ENCODE results near the gene DNM3.

Gene DNM3

DNA sequence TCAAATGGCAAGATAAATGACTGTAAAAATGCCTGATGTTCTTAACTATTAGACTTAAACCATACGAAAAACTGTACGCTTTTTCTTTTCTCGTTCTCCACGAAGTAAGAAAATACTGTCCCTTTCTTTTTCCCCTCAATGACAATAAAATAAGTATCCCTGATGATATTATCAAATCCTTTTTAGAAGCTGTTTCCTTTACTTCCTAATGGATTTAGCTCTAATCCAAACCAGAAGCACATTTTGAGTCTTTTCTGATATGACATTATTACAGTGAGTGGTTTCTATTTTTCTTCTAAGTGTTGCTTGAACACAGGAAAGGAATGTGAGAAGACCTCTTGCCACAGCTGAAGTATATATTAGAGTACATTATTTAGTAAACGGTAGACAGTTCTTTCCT, 32.4 kb downstream of the DNM3 start:
- DNase-seq: no peak

DNA sequence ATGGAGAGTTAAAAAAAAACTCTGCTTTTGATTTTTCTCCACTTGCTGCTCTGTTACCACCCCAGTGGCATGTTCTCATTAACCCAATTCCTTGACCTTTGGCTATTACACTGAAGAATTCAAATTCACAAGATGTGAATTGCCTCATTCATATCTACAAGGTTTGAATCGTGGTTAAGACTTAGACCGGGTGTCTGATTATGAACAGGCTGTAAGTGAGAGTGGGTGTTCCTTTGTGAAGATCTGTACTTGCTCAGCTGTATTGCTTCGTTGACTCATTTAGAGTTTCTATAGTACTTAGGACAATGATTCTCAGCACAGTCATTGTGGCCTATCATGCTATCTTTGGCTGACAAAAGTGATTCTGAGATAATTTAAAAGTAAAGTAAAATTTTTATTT, 36.4 kb downstream of the DNM3 start:
- DNase-seq: no peak

DNA sequence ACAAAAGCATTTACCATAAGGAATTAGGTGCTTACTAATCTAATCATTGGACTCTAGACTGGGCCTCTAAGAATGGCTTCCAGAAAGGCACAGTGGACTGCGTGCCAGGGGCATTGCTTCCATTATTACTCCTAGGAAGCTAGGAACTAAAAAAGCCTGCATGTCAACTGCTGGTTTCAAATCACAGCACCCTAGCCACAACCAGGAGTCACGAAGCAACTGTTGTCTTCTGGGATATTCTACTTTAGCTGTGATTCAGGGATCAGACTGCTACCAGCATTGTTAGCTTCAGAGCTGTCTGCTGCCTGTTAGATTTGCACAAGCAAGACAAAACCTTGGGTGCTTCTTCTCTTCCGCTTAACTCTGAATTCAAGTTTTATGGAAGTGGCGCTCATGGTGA, 38.3 kb downstream of the DNM3 start:
- no peak for DNase-seq

DNA sequence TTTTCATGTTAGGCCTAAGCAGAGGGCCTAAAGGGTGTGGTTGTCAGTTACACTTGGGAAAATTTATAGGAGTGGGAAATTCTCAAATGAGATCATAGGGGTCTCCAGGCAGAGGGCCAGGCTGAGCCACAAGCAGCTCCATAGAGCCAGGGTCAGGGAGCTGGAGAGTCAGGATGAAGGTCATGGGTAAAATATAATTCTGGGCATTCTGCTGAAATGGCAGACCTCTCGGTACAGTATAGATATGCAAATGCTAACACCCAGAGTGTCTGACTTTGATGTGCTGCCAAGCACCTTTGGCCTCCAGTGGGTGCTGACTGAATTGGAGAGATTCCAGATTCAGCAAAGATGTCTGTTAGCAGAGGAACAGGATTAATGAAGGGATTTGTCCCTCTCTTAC, 40.1 kb downstream of the DNM3 start:
- DNase-seq: no peak

DNA sequence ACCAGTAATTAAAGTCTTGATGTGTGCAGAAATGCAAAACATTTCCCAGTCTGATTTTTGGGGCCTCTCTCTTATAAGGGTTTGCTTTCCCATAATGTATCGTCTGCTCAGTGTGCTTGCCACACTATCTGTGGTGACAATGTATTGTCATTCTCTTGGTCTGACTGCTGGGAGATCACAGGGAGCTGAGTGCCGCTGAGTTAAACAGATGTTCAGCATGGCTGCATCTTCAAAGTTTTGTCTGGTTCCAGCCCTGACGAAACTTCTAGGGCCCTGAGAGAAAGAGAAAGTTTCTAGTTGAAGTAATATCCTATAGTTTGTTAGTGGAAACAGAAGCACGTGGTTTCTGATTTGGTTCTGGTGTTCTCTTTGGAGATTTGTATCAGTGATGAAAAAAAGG, 42.6 kb downstream of the DNM3 start:
- no peak for DNase-seq

DNA sequence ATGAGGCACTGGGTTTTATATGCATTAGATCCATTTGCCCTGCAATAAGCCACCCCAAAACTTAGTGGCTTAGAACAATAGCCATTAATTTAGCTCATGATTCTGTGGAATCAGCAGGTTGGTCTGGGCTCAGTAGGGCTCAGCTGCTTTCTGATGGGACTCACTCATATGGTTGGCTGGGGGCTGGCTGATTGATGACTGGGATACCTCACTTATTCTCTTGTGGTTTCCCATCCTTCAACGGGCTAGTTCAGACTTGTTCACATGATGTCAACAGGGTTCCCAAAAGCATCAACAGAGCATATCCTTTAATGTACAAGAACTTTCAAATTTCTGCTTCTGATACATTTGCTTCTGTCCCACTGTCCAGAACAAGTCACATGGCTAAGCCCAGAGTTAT, 43.2 kb downstream of the DNM3 start:
- DNase-seq: no peak

DNA sequence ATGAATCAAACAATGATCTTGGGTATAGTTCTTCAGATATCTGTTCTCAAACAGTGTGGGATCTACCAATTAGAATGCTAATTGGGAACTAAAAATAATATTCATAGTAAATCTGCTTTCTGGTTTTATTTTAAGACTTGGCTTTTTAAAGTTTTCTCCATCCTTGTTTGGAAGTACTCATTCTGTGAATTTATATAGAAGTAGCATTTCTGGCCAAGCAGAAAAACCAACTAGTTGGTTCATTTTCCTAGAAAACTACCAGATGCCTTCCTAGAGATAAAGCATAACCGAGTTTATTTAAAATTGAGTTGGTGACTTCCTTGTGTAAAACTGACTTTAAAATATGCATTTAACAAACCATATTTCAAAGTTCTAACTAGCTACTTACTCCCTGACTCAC, 48.8 kb downstream of the DNM3 start:
- no peak for DNase-seq

DNA sequence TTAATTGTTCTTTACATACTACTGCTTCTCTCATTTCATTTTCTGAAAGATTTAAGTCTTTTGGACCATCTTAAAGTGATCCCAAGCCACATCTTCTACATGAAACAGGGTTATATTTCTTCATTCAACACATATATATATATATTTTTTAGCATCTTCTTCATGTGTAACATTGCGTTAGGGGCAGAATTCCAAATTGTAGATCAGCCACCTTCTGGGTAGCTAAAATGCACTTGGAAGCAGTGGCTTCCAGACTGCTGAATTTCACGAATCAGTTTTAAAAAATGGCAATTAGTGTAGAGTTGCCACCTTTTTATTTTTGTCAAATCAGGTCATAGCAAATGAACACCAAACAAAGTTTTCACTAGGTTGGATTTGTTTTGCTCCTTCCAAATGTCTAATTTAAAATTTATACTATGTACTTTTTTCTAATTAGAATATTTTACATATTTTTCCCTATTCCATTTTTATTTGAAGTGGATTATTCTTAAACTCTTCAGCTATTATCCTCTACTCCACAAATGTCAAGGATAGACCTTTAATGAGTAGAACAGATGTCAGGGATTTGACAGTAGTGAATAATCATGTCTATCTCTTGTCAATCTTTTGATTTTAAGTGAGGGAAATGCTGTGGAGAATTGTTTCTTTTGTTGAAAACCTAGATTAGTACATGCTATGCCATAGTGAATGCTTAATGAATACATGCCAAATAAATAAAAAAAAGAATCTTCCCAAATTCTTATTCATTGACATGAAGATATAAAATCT, 55.8 kb downstream of the DNM3 start:
- DNase-seq: no peak

DNA sequence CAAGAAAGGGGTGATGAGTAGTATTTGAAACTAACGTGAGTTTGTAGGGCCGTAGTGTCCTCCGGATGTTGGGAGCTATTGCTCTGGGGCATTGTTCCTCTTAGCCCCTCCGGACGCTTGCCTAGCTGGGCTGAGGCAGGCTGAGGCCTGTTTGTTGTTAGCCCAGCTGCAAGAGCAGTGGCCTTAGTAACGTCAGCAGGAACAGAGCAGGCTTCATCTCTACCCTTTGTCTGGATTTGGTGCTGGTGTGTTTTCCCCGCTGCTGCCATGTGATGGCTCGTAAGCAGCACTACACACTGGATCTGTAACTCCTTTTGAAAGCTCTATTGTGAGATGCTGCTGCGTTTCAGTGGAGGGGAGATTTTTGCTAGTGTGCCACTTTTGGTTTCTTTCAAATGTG, 57.6 kb downstream of the DNM3 start:
- no peak for DNase-seq

DNA sequence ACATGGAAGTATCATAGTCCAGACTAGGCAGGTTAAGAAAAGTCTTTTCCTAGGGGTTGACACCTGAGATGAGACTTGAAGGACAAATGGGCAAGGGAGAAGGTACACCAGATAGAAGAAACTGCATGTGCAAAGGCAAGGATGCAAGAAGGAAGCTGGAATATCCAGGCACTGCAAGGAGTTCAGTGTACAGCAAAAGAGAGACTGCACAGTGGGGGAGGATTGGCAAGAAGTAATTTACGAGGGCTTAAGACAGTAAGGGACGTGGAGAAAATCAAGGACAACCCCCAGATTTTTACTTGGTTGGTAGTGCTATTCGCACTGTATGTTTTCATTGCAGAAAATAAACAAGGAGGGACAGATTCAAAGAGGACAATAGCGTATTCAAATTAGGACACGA, 58.5 kb downstream of the DNM3 start:
- no peak for DNase-seq

DNA sequence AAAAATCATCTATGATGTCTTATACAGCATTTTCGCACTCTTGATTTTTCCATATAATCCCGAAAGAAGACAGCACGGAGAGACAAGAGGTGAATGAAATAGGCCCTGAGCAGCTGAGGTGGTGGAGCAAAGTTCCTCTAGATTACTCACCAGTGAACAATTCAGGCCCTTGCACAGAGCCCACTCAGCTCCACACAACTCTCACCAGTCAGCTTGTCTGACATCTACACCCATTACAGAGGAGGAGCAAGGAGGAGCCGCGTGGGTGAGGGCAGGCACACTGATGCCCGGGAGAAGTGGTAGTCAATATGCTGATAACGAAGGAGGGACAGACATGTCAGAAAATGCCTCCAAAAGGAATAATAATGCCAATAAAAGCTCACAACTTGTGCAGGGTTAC, 59.9 kb downstream of the DNM3 start:
- no peak for DNase-seq

DNA sequence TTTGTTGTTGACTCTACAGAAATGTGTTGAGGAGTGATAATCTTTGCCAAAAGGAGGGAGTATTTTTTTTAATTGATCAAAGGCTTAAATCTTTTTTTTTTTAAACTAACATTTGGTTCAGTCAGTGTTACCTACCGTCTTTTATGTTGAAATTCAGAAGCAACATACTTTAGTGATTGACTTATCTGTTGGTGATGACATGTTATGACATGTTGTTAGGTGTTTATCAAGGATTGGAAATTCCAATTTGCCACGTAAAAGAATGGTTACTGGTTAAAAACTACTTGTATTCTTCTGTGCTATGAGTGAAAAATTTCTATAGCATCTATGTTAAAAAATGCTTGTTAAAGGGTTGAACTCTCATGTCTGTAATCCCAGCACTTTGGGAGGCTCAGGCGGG, 61.2 kb downstream of the DNM3 start:
- DNase-seq: no peak

DNA sequence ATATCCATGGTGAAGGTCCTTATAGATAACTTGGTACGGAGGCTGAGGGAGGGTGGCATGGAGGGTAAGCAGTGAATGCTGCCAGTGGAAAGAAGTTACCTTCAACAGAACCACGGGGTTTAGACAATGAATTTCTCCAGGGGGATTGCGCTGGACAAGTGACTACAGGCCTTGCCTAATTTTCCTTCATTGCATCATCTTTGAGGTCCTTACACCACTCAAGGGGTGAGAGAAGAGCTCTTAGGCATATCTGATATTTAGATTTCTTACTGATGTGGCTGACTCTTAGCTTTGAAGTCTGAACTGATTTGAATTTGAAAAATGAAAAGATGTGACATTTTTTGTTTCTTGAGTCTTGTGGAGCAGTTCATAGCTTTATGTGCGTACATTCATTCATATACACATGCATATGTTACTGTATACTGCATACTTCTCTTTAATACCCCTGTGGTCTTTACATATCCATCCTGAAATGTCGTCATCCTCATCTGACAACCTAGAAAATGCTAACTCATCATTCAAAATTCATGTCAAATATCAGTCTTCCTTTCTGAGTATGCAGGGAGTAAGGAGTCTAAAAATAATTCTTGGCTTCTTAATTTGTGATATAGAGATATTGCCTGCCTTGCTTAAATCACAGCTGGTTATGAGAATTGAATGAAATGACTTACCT, 63.6 kb downstream of the DNM3 start:
- DNase-seq: no peak

DNA sequence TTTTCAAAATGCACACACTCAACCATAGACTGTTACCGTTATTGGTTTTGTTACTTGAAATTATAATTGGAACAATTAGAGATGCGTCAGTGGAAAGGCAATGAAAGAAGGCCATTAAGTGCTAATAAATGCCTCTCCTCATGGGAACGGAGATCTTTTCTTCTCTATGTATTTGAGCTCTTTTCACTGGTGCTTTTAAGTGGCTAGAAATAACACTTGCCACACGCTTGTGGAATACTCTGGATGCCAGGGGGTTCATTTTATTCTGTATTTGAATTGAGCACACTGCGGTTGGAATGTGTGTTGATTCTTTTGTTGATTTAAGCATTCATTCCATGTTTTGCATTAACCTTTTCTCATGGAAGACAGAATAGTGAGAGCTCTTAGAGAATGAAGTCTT, 68.4 kb downstream of the DNM3 start:
- DNase-seq: no peak

DNA sequence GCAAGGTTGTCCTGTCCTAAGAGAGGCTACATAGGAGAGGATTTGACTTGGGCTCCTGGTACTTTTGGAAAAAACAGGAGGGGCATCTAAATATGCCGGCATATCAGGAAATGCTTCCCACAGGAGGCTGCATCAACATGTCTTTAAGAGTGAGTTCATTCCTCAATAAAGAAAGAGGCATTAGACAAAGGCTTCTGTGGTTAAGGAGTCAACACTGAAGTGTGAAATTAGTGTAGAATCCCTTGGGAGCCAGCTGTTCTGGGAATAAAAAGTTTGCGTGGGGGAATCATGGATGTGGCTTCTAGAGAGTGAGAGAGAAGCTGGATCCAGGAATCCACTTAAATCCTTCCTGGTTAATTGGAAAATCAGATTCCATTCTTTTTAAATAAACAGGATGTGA, 69.5 kb downstream of the DNM3 start:
- DNase-seq: no peak

DNA sequence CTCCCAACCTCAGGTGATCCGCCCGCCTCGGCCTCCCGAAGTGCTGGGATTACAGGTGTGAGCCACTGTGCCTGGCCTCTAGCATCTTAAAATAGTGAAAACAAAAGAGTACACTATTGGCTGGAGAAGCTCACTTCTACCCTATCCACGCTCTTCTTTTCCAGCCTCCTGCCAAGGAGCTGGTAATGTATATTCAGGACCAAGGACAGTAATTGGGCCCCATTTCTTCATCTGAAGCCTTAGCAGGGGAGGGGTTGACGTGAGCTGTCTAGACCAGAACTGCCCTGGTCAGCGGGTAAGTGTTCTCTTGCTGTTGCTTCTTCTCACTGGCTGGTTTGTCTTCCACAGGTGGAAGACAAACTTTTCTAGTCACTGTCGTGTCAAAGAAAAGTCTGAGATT, 70.2 kb downstream of the DNM3 start:
- no peak for DNase-seq

DNA sequence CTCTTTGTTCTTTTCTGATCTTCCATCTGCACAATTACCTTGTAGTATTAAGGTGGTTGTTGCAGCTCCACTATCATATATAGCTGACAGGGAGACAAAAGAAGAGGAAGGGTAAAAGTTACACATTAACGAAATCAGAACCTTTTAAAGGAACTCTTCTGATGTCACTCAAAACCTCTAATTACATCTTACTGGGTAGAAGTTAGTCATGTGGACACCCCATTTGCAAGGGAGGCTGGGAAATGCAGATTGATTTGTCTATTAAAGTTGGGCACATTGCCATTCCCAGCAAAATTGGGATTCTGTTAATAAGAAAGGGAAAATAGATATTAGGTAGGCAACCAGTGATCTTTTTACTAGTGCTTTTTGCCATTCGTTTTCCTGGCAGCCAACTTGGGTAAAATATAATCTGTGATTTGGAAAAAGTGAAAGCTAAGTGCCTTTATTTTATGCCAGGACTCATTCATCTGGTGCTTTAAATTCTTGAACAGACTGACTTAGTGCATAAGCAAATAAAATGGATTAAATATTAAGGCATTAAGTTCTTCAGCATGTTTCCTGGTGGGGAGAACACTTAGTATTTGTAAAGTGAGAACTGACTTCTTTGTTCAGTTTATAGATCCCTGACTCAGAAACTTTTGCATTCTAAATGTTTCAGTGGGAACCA, 71.3 kb downstream of the DNM3 start:
- DNase-seq: no peak

DNA sequence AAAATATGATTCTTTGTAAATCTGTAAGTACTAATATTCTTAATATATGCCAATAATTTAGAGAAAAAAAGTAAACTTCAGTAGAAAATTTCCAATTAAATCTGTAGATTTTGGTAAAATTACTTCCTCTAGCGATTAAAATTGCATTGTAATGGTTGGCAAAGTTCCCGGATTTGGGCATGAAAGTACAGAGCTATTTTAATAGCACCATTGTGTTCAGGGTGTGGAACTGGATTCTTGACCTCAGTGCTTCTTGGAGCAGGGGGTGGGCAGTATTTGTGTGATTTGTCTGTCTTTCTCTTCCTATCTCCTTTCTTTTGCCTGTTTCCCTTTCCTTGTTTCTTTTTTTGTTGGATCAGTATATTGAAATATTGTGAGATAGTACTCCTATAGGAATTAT, 72.1 kb downstream of the DNM3 start:
- no peak for DNase-seq

DNA sequence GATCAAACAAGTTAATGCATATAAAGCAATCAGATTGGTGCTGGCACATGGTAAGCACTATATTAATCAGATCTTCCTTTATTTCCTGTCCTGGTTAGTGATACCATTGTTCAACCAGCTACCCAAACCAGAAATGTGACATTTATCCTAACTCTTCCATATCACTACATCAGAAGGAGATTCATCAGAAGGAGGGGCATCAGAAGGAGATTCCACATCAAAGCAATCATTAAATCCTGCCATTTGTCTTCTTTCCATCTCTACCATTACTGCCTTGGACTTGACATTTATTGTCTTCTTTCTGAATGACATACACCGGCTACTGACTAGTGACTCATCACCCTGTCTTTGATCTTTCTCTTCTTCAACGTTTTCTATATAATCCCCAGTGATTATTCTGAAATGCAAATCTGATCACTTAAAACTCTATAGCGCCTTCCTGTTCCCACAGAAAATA, 75.0 kb downstream of the DNM3 start:
- DNase-seq: no peak

DNA sequence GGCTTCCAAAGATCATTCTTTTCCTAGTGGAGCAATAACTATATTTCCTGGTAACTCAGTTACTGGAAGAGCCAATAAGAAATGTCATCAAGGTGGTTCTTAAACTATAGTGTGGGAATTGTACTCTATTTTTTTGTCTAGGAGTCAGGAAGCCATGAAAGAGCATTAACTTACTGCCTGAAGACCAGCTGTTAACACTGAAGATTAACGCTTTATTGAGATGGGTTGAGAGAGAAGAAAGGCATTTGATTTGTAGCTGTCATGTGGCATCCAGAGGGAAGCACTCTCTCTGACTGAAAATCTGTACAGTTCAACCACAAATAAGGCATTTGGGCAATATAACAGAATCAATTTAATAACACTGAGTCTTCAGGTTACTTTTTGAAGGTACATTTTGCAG, 76.0 kb downstream of the DNM3 start:
- DNase-seq: no peak

DNA sequence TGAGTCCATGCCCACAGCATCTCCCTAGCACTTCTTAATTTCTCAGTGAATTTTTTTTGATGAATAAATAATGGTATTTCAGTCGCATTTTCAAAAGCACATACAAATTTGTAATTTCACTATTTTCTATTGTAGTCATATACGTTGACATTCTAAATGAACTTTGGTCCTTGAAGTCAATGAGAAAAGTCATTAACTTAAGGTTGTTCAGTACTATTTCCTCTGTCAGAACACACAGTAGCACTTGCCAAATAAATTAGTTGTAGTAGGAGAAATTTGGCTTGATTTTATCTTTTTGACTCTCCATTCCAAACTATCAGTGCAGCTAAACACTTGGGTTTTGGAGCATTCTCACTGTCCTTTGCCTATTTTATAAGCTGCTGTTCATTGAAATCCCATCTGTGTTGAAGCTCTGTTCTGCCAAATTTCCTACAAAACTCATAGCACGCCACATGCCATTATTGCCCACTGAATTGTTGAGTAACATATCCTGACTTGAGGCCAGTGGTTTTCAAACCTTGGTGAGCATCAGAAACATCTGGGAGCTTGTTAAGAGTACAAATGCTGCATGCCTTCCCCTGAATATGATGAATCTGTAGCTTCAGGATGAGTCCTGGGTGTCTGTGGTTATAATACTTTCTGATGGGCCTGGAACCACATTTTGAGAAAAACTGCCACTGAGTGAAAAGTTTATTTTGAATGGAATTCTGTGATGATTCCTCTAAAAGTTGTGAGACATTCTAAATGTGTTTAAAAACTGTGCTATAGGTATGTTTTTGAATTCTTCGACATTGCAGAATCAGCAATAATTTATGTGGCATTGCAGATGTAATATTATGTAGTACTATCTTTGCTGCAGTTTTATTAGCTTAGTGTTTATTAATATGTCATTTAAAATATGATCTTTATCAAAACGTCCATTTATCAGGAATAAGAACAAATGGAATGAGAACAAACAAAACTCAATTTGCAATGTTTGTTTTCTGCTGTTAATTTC, 78.9 kb downstream of the DNM3 start:
- DNase-seq: no peak

DNA sequence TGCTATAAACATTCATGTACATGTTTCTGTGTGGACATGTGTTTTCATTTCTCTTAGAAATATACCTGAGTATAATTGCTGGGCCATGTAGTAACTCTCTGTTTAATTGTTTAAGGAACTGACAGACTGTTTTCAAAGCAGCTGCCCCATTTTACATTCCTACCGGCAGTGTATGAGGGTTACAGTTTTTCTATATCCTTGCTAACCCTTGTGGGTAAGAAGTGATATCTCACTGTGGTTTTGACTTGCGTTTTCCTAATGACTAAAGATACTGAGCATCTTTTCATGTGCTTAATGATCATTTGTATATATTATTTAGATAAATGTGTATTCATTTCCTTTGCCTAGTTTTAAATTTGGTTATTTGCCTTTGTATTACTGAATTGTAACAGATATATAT, 81.7 kb downstream of the DNM3 start:
- DNase-seq: no peak

DNA sequence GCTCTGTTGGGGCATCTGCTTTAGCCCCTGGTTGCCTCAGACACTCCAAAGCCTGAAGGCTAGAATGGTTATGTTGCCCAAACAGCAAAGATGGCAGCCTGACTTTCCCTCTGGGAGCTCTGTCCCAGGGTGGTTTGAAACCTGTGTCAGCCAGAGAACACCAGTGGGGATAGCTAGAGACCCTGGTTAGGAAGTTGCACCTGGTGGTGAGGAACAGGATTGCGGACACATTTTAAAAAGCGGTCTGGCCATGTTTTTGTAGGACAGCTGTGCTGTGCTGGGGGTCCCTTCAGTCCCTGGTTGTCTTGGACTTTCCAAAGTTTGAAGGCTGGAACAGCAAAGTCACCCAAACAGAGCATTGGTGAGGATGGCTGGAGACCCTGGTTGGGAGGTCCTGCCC, 87.8 kb downstream of the DNM3 start:
- DNase-seq: no peak

Measured in NCI-H1436 (cell line).